ENCODE measurements around the gene SNAPC2. TPM values are rescaled to one million over a fixed set of nuclear protein-coding genes. Genes with fewer than 3 reads are reported as not detected.

SNAPC2 gene
- total and polyA plus RNA-seq, 2 donors (not counting 1 experiment from before 2014, with no cell fraction given): 19.9 to 21.7 TPM

DNA sequence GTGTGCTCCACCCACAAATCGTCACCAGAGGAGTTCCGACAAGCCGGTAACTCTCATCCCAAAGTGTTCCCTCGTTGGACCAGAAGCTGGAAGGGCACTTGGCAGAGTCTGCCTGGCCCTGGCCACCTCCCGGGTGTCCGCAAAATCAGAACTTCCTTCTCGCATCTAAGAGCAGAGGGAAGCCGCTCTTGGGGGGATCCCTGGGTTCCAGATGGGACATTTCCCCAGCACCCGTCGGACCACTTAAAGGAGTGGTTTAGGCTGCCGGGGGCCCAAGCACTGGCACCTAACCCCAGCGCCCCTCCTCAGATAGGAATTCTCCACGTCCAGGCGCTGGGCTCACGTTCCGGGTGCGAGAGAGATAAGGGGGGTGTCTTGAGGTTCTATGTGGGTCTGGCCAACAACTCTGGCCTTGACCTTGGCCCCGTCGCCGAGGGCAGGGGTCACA lies 17.3 kb upstream of the SNAPC2 start:
- Mint-ChIP-seq H3K9me3 (ENCODE audit: insufficient read depth) (no peaks in the 10 kb centered on the region), H3K27ac (peak overlapping the region; percentile 99), H3K27me3 (no peaks in the 10 kb centered on the region), H3K4me1 (peaks cover 29% of the 10 kb centered on the region), H3K4me3 (peak overlapping the region; percentile 95)
- Histone ChIP-seq H3K4me3 (ENCODE audit: control extremely low read depth in 1 of 5, extremely low read depth in 1 of 5, insufficient read depth in 1 of 5, low read depth in 2 of 5, low read length in 4 of 5) (peak overlapping the region; percentile 53 to 78 (median 73)), H3K4me2 (replicated peaks; ENCODE audit: low read depth, low read length, poor library complexity, severe bottlenecking) (peak overlapping the region; percentile 89), H4K20me1 (ENCODE audit: control insufficient read depth, insufficient read depth, low read length, poor library complexity, severe bottlenecking) (peaks cover 37% of the 10 kb centered on the region), H3K9ac (ENCODE audit: low read length) (peak overlapping the region; percentile 86), H2AFZ (ENCODE audit: insufficient read depth, low read depth, low read length, poor library complexity, severe bottlenecking) (peak overlapping the region; percentile 89), H3K36me3 (replicated peaks in 1 of 2; ENCODE audit: control extremely low read depth in 1 of 2, control insufficient read depth in 1 of 2, extremely low read depth in 1 of 2, insufficient read depth in 2 of 2, low read length in 1 of 2) (peaks cover 0 to 10% of the 10 kb centered on the region in 2 experiments), H3K79me2 (ENCODE audit: control insufficient read depth, insufficient read depth, low read length) (peaks cover 43% of the 10 kb centered on the region), H3K9me3 (ENCODE audit: control extremely low read depth in 1 of 3, control insufficient read depth in 2 of 3, insufficient read depth in 1 of 3, low read length in 2 of 3) (peaks cover 0 to 7% (median 0%) of the 10 kb centered on the region in 3 donors), H3K27me3 (replicated peaks in 1 of 4; ENCODE audit: control extremely low read depth in 1 of 4, control insufficient read depth in 3 of 4, insufficient read depth in 4 of 4, low read length in 3 of 4) (no peaks in the 10 kb centered on the region), H3K27ac (ENCODE audit: low read length in 2 of 2) (peak overlapping the region; percentile 67 to 82), H3K4me1 (ENCODE audit: control insufficient read depth in 2 of 2, insufficient read depth in 2 of 2, low read length in 2 of 2) (peaks cover 20 to 21% of the 10 kb centered on the region in 2 donors)
- intact Hi-C loops (cut with micrococcal nuclease): loop anchor here (1.0 kb wide), 4 partner anchors 17 to 74 kb away; partner anchors contain the start of genes SNAPC2 and TIMM44
- ATAC-seq (ENCODE audit: low read depth) (no peak), DNase-seq (no peak)
- POLR2A ChIA-PET: interaction anchor here (0.6 to 1.3 kb wide), 5 partner anchors 13 to 95 kb away, joined by 3 to 15 read pairs (median 5); partner anchors contain the start of gene SNAPC2
- CTCF ChIA-PET: interaction anchor here (1.0 to 1.6 kb wide), 6 partner anchors 15 to 41 kb away, joined by 3 to 12 read pairs (median 5); partner anchors contain the start of gene SNAPC2
- WGBS (ENCODE audit: insufficient coverage): 23% methylated on average over 17 of the region's 20 CpGs
- no peak for TF ChIP-seq EZH2 (IDR thresholded peaks at IDR 0.05; ENCODE audit: borderline replicate concordance, insufficient read depth, low read depth, low read length, poor library complexity, severe bottlenecking)
- TF ChIP-seq, protein P1, sequence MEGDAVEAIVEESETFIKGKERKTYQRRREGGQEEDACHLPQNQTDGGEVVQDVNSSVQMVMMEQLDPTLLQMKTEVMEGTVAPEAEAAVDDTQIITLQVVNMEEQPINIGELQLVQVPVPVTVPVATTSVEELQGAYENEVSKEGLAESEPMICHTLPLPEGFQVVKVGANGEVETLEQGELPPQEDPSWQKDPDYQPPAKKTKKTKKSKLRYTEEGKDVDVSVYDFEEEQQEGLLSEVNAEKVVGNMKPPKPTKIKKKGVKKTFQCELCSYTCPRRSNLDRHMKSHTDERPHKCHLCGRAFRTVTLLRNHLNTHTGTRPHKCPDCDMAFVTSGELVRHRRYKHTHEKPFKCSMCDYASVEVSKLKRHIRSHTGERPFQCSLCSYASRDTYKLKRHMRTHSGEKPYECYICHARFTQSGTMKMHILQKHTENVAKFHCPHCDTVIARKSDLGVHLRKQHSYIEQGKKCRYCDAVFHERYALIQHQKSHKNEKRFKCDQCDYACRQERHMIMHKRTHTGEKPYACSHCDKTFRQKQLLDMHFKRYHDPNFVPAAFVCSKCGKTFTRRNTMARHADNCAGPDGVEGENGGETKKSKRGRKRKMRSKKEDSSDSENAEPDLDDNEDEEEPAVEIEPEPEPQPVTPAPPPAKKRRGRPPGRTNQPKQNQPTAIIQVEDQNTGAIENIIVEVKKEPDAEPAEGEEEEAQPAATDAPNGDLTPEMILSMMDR (IDR thresholded peaks at IDR 0.05): no peak
